Sigmoid colon (tissue), 7 donors: Measurements from ENCODE around the gene SYNDIG1L. TPM values are rescaled to one million over a fixed set of nuclear protein-coding genes. Genes with fewer than 3 reads are reported as not detected.

Experiments
- DNase-seq: peaks from one replicate; pipeline ENCODE4 v3.0.0-alpha.2; 2019
- H3K27ac ChIP-seq, 4 donors: fragments of 200-600 bp; sonication (generic); one replicate each; pipeline ENCODE4 v1.5.1; 2016 to 2019; ENCODE audit warnings: mild to moderate bottlenecking in 1 of 4
- H3K27me3 ChIP-seq, 3 donors: fragments of 200-600 bp; sonication (generic); one replicate each; pipeline ENCODE4 v1.5.1; 2019; ENCODE audit warnings: mild to moderate bottlenecking in 1 of 3
- H3K36me3 ChIP-seq, 4 donors: fragments of 200-600 bp; sonication (generic); one replicate each; pipeline ENCODE4 v1.5.1; 2016 to 2019
- H3K4me1 ChIP-seq, 4 donors: fragments of 200-600 bp; sonication (generic); one replicate each; pipeline ENCODE4 v1.5.1; 2017 to 2019
- H3K4me3 ChIP-seq, 4 donors: fragments of 200-600 bp; sonication (generic); one replicate each; pipeline ENCODE4 v1.5.1; 2017 to 2019; ENCODE audit warnings: mild to moderate bottlenecking in 2 of 4, moderate library complexity in 1 of 4
- H3K9me3 ChIP-seq, 4 donors: fragments of 200-600 bp in 3 of 4; sonication (generic) in 3 of 4; one replicate each; pipeline versions ENCODE4 v1.5.1 to v1.6.1; 2013 to 2019
- EP300 ChIP-seq, 4 donors: sonication (generic); formaldehyde crosslinking; IDR thresholded peaks; one replicate each; pipeline ENCODE4 v1.6.1; 2017; ENCODE audit warnings: antibody characterized with exemption in 4 of 4
- POLR2A ChIP-seq, 2 donors: fragments of 450-650 bp; IDR thresholded peaks; one replicate each; pipeline ENCODE4 v1.6.1; 2016; ENCODE audit warnings: antibody characterized with exemption in 2 of 2, mild to moderate bottlenecking in 2 of 2, moderate library complexity in 2 of 2
- POLR2AphosphoS5 ChIP-seq, 4 donors: sonication (generic); formaldehyde crosslinking; IDR thresholded peaks; one replicate each; pipeline ENCODE4 v1.6.1; 2017; ENCODE audit warnings: antibody characterized with exemption in 4 of 4
- whole genome bisulfite sequencing, 2 donors: extraction: QIAGEN DNeasy Blood & Tissue Kit; methylation state at CpG; one replicate each; pipeline ENCODE4 v1.1.7; 2013; 5-methylcytosine and 5-hydroxymethylcytosine counted together
- intact Hi-C: fragments of 100-400 bp; cut with DNase I; formaldehyde crosslinking; loops from one replicate; pipeline ENCODE4 v1.15.1; 2023
- polyA plus RNA-seq, 3 donors: library from polyadenylated mRNA; stranded (reverse); fragments of 200-250 nt; gene quantifications; one replicate each; pipeline ENCODE4 v1.2.3, GENCODE V29; 2013
- total RNA-seq, 4 donors: library from RNA; depleted of rRNA; stranded (reverse); fragments of >200 nt; gene quantifications; one replicate each; pipeline ENCODE4 v1.1.0, GENCODE V29; 2016
- TF ChIP-seq, protein P1 (sequence below), 4 experiments: fragments of 450-650 bp in 3 of 4; fragments of 200-600 bp in 1 of 4; IDR thresholded peaks; one replicate each; pipeline ENCODE4 v1.5.1; 2016 to 2019; ENCODE audit warnings: antibody characterized with exemption in 4 of 4, mild to moderate bottlenecking in 3 of 4, moderate library complexity in 2 of 4
- donor health status: healthy with polysubstance abuse.
- donor health status: Bipolar disorder and iron deficiency.
- donor health status: healthy.

SYNDIG1L gene
- total RNA-seq (1 to 10 TPM in 1 of 4 donors, under 1 TPM in 1, not detected in 2; under 0.01 to 1.7 TPM), polyA plus RNA-seq (under 1 TPM in 1 of 3 donors, not detected in 2; 0.20 TPM)

DNA sequence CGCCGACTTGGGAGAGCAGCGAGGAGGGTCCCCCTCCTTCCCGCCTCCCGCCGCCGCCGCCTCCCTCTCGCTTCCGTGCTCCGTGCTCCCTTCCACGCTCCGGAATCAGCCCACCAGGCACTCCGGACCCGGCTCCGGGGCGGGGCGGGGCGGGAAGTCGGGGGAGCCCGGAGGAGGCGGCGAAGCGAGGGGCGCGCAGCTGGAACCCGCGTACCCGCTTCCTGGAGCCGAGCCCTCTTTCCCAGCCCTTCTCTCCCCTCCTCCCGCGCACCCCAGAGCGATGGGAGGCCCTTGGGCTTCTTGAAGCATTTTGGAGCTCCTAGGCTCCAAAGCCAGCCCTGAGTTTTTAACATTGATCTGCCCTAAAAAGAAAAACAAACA, at the start of gene SYNDIG1L:
Gene SYNDIG1L (minus strand): TSS at position 9 of the 381 bp plus-strand sequence. CDS start 16,466 bp downstream, outside the sequence.
- peaks cover 0 to 8% (median 0%) of the 10 kb centered on the region in 4 donors for H3K4me1 ChIP-seq
- DNase-seq = no peak
- H3K36me3 ChIP-seq = no peaks in the 10 kb centered on the region
- intact Hi-C loops = no loop called here
- 4 to 12% methylated on average over 33 of the region's 33 CpGs for WGBS, 2 donors
- peak within 1 kb of the TSS in 1 of 4 donors; percentile 19 for H3K4me3 ChIP-seq
- no peak for TF ChIP-seq POLR2AphosphoS5 (IDR thresholded peaks at IDR 0.05)
- TF ChIP-seq EP300 (IDR thresholded peaks at IDR 0.05) = no peak
- TF ChIP-seq, protein P1, sequence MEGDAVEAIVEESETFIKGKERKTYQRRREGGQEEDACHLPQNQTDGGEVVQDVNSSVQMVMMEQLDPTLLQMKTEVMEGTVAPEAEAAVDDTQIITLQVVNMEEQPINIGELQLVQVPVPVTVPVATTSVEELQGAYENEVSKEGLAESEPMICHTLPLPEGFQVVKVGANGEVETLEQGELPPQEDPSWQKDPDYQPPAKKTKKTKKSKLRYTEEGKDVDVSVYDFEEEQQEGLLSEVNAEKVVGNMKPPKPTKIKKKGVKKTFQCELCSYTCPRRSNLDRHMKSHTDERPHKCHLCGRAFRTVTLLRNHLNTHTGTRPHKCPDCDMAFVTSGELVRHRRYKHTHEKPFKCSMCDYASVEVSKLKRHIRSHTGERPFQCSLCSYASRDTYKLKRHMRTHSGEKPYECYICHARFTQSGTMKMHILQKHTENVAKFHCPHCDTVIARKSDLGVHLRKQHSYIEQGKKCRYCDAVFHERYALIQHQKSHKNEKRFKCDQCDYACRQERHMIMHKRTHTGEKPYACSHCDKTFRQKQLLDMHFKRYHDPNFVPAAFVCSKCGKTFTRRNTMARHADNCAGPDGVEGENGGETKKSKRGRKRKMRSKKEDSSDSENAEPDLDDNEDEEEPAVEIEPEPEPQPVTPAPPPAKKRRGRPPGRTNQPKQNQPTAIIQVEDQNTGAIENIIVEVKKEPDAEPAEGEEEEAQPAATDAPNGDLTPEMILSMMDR (IDR thresholded peaks at IDR 0.05) = no peak
- TF ChIP-seq POLR2A (IDR thresholded peaks at IDR 0.05) = no peak
- H3K27ac ChIP-seq = no peak within 1 kb of the TSS
- peaks cover 3 to 29% (median 29%) of the 10 kb centered on the region in 3 donors for H3K27me3 ChIP-seq
- H3K9me3 ChIP-seq = no peaks in the 10 kb centered on the region

DNA sequence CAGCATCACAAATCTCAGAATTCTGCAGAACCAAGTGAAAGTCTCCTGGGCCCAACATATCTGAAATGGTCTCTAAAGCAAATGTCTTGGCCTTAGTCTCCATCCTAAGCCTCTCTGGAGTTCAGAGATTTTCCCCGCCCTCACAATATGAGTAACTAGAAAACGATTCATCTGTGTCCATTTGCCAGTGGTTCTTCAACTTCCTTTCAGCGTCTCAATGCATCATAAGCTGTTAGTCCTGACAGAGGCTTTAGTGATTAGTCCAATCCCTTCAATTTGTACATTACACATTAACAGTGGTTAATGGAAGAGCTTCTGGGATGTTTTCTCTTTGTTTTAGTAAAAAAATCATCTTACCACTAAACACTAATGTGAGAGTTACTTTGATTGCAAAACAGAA, 49.7 kb upstream of the SYNDIG1L start:
- TF ChIP-seq POLR2AphosphoS5 (IDR thresholded peaks at IDR 0.05) (no peak), EP300 (IDR thresholded peaks at IDR 0.05) (no peak), POLR2A (IDR thresholded peaks at IDR 0.05) (no peak)
- TF ChIP-seq, protein P1 (IDR thresholded peaks at IDR 0.05) = no peak
- intact Hi-C loops = no loop called here
- H3K27me3 ChIP-seq = no peaks in the 10 kb centered on the region
- 68 to 69% methylated on average over 3 of the region's 3 CpGs for WGBS, 2 donors
- no peaks in the 10 kb centered on the region for H3K9me3 ChIP-seq
- peaks cover 9 to 68% (median 15%) of the 10 kb centered on the region in 4 donors for H3K36me3 ChIP-seq
- no peak overlapping the region for H3K27ac ChIP-seq
- H3K4me1 ChIP-seq = no peaks in the 10 kb centered on the region
- H3K4me3 ChIP-seq = no peak overlapping the region
- DNase-seq = no peak

DNA sequence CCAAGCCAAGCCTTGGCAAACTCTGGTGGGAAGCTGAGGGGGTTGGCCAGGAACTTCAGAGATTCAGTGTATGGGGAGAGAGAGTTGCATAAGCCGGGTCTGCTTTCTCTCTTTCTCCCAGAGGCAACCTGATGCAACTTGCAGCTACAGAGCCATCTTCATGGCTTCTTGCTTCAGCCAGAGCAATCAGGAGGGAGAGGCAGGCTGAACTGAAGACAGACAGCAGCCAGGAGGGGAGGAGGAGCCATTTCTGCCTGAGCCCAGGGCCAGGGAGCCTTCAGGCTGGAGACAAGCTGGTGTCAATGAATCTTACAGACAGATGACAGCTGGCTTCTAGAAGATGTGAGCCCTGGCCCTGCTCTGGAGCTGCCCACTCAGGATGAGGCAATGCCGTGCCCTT, 48.4 kb upstream of the SYNDIG1L start:
- H3K27me3 ChIP-seq = no peaks in the 10 kb centered on the region
- H3K4me3 ChIP-seq = no peak overlapping the region
- H3K36me3 ChIP-seq = peaks cover 0 to 54% (median 7%) of the 10 kb centered on the region in 4 donors
- DNase-seq = no peak
- intact Hi-C loops = no loop called here
- 80 to 97% methylated on average over 2 of the region's 2 CpGs for WGBS, 2 donors
- no peaks in the 10 kb centered on the region for H3K9me3 ChIP-seq
- no peaks in the 10 kb centered on the region for H3K4me1 ChIP-seq
- no peak overlapping the region for H3K27ac ChIP-seq
- TF ChIP-seq POLR2AphosphoS5 (IDR thresholded peaks at IDR 0.05) = no peak
- TF ChIP-seq POLR2A (IDR thresholded peaks at IDR 0.05) = no peak
- no peak for TF ChIP-seq EP300 (IDR thresholded peaks at IDR 0.05)
- TF ChIP-seq, protein P1 (IDR thresholded peaks at IDR 0.05) = no peak

DNA sequence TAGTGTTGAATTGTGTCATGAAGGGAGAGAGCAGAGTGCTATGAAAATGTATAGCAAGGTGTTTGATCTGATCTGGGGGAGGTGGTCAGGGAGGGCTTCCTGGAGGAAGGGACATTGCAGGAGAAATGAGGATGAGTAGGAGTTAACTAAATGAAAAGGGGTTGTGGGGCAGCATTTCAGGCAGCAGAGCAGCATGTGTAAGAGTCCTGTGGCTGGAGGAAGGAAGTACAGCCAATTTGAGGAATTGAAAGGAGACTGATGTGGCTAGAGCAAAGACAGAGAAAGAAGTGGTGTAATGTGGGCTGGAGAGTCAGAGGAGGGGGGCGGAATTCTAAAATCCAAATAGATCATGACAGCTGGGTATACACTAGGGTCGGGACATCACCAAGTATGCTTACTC, 46.6 kb upstream of the SYNDIG1L start:
- Histone ChIP-seq H3K4me1 (no peaks in the 10 kb centered on the region), H3K27me3 (no peaks in the 10 kb centered on the region), H3K36me3 (peaks cover 0 to 37% (median 4%) of the 10 kb centered on the region in 4 donors), H3K27ac (no peak overlapping the region), H3K4me3 (no peak overlapping the region), H3K9me3 (no peaks in the 10 kb centered on the region)
- WGBS, 2 donors = 87 to 91% methylated on average over 2 of the region's 2 CpGs
- intact Hi-C loops = no loop called here
- no peak for DNase-seq
- TF ChIP-seq, protein P1 (IDR thresholded peaks at IDR 0.05) = no peak
